HG02981 (cell line): ENCODE data around the gene FAM118A.
"Not testable (repeated sequence)": the region's sequence is repeated elsewhere in the genome, so short reads cannot be mapped to it uniquely, and the experiment has no call there.

Experiments used
- ATAC-seq: cut with Tn5 transposase; IDR thresholded peaks from one replicate; pipeline ENCODE4 v1.9.1; 2021; ENCODE audit warnings: mild to moderate bottlenecking, moderate library complexity; ENCODE audit not compliant: unreplicated experiment

The FAM118A gene

DNA sequence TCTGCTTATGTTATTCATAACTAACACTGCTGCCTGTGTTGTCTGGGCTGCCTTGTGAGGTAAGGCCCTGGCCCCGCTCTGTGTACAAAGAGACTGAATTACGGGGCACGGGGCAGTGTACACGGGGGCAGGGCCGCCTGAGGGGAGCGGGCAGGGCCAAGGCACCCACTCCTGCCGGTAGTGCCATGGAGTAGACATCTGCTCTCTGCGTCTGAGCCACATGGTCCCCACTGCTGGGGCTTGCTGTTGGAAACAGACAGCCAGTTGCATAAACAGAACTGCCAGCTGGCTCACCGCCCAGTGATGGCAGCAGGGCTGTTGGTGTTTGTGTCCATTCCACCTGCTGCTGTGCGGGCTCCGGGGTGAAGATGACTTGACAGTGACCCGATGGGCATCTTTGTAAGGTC is 19.8 kb downstream of the FAM118A start:
- ATAC-seq, result no peak

DNA sequence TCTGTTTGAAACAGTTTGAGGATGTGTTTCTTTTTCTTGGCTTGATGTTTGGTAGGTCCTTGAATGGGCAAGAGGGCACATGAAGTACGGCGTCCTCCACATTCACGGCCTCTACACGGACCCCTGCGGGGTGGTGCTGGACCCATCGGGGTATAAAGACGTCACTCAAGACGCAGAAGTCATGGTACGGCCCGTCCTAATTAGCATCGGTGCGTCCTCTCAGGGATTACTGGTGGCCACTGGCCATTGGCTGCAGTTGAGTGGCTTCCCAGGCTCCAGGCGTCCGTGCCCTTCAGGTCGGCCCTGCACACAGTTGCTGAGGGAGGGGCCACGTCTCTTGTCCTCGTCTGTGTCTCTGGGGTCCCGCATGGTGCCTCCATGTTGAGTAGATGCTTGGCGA is 20.8 kb downstream of the FAM118A start:
- ATAC-seq, result no peak

DNA sequence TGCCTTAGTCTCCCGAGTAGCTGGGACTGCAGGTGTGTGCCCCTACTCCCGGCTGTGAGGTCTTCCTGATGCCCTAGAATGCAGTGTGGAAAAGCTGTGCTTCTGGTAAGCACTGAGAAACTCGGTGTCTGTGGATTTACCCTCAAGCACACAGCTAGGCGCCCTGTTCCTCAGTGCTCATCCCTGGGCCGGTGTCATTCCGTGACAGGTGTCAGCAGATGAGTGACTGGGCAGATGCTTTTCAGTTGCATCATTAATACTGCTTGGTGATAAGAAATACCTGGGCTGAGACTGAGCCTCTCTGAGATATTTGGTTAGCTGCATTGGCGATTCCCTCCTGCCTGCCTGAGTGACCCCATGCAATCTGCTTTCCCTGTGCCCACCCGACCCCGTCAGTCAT is 21.8 kb downstream of the FAM118A start:
- no peak for ATAC-seq

DNA sequence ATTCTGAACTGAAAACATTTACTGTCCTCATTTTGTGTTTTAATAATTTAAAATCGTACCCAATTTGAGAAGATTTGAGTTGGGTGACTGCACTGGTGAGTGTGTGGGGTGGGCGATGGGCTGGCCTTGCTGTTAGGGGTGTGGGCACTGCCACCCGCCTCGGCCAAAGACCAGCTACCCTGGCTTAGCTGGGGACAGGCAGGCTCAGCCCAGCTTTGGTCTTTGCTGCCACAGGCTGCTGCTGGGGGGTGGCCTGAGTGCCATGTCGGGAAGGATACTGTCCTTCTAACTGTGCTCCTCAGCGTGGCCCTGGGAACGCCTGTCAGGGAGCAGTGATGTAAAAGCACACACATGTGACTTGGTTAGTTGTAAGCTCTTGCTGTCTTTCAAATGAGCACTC is 22.3 kb downstream of the FAM118A start:
- ATAC-seq, result no peak

DNA sequence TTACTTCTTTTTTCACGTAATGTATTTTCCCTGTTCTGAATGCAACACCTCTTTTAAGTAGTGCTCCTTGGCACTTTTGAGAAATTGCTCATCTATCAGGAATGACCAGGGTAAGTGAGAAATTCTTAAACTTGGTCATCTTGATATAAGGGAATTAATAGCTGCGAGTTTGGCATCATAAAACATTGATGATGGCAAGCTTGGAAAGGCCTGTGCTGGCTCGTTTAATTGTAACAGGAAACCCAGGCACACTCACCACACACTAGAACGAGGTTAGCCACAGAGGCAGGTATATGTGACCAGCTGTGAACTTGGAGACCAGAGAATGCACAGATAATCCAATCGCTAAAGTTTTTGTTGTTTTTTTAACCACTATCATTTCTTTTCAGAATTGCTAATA is 24.3 kb downstream of the FAM118A start:
- ATAC-seq, result no peak

DNA sequence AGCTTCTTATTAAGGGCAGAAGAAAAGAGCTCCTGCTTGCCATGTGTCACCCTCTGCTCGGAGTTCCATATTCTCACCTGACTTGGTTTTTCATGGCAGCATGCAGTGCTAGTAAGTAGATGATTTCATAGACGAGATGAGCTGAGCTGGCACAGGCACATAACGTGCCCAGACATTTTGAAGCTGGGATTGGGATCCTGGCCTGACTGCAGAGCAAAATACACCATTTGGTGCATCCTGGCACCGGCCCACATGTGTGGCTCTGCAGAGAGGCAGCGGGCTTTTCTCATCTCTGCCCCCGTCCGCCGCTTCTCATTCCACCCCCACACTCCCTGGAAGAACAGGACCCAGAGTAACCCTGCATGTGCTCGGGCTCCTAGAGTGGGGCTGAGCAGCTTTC is 24.8 kb downstream of the FAM118A start:
- ATAC-seq, result no peak

DNA sequence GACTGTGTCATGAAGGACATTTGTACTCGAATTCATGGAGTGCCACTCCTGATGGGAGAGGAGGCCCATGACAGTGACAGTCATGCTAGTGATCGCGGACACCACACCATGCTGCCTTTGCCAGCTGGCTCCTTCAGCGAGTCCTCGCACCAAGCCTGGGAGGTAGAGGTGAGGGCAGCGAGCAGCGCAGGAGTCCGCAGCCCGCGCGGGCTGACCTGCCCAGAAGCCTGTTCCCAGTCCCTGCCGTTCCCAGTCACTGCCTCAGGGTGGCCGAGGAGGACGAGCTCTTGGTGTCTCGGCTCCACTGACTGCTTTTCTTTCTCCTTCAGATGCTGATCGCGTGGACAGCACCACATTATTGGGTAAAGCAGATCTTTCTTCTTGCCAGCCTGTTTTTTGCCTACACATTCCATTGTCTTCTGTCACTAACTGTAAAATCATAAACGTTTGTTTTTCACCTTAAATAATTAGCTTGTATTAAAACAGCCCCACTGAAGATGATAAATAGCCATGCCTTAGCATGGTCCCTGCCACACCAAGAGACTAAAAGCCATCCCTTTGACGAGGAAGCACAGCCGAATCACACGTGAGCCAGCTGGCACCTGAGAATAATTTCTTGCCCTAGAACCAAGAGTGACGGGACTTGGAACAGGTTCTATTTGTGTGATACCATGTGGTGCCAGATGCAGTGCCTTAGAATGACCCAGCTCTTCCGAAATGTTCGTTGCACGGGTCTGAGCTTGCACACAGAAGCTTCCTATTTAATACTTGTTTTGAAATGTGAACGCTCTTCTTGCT is 25.5 kb downstream of the FAM118A start:
- ATAC-seq, result no peak

DNA sequence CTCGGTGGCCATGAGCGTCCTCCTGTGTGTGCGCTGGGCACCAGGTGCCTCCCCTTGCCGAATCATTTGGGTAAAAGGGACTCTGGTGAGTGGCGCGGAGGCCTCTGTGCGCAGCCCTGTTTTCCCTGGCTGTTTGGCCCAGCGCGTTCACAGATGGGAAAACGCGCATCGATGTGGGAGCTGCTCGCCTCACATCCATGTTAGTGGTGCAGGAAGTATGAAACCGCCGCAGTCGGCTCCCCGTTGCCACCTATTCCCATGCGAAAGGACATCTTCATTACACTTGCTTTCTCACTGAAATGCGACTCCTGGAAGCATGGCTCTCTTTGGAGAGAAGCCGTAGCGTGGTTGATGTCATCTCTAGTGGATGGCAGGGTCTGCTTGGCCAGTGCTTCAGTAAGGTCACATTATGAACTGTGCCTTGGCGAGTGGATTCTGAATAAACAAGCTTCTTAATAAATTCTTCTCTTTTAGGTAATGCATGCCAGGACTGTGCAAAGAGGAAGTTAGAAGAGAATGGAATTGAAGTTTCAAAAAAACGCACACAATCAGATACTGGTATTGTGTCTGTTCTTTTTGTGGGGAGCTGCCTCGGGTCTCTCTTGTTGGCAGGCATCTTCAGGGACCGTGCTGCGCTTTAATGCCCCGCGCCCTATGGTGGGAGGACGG is 26.3 kb downstream of the FAM118A start:
- ATAC-seq, result no peak

DNA sequence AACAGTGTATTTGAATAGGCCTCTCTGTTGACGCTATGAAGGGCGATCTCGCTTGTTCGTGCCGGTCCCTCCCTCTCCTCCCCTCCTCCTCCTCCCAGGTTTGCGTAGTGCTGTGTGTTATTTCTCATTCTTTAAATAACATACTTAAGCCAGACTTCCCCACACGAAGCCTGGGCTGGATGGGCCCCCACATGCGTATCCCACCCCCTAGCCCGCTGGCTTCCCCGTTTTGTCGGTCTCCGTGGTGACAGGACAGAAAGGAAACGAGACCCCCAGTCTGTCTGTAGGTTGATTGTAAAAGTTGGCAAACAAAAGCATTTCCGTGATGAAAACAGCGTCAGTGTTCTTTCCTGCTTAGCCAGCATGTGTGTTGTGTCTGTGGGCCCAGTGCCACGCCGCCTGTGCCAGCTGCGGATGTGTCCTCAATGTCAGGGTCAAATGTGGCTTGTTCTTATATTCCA is 27.3 kb downstream of the FAM118A start:
- no peak for ATAC-seq

DNA sequence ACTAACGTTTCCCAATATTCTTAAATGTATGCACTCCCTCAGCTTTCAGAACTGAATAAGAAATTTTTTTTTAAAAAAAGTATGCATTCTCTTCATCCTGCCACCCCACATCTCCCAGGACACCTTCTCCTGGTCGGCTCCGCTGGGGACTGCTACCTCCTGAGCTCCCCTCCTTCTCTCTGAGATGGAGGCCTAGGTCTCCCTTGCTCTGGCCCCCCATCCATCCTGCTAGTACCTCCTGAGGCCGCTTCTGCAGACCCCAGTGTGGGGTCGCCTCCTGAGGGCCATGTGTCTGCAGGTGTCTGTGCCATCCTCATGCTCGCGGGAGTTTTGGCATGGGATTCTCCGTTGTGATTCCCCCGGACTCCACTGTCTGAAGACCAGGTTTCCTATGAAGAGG is 27.8 kb downstream of the FAM118A start:
- no peak for ATAC-seq

DNA sequence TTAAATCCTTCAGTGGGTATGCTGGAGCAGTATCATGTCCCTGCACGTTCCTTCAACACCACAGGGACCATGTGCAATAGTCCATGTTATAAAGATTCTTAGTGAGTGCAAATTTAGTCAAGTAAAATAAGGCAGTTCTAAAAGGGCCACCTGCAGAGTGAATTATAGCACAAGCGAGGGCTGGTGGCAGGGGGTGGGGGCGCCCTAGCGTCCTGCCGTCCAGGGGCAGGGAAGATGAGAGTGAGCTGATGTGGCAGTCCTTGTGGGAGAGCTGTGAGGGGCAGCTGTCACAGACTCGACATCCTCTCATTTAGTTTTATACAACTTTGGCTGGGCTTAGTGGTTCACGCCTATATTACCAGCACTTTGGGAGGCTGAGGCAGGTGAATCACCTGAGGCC is 29.1 kb downstream of the FAM118A start:
- no peak for ATAC-seq

DNA sequence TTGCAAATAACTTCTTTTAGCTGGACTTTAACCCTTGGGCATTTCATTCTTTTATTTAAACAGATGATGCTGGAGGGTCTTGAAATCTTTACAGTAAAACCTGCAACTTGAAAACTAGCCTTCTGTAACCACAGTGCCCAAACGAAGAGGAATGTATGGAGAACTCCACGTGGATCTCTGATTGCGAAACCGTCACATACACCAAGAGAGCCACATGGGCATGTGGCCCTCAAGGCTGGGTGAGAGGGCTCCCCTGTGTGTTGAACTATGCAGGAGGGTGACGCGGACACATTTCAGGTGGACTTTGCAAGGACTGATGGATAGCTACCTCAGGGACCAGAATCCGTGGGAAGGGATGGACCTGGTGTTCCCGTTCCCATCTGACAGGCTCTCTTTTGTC is 30.6 kb downstream of the FAM118A start:
- no peak for ATAC-seq

DNA sequence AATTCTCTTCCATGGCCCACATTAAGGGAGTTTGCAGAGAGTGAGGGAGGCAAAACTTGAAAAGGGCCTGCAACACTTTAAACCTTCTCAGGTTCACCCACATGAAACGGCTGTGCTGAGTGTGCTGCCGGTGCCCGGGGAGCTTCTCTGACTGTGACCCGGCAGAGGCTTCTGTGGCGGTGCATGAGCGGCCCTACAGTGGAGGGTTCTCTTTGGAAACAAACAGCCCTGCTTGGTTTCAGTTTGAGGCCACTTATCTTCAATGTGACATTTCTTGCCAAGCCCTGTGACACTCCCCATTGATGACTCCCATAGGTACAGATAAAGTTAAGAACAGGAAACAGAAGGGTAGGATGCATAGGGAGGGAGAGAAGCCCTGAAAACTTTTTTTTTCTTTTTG is 31.8 kb downstream of the FAM118A start:
- ATAC-seq, result no peak

DNA sequence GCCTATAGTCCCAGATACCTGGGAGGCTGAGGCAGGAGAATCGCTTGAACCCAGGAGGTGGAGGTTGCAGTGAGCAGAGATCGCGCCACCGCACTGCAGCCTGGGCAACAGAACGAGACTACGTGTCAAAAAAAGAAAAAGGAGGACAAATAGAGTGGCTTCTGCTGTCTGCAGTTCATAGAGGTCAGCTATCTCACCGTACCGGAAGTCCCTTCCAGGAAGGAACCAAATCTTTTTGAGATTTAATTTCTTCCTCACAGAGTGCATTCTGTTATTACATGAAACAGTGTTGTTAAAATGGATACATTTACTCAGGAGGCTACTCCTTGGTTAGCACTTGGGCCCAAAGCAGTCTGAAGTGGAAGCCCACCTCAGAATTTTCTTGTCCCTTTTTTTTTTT is 33.4 kb downstream of the FAM118A start:
- ATAC-seq, result no peak

DNA sequence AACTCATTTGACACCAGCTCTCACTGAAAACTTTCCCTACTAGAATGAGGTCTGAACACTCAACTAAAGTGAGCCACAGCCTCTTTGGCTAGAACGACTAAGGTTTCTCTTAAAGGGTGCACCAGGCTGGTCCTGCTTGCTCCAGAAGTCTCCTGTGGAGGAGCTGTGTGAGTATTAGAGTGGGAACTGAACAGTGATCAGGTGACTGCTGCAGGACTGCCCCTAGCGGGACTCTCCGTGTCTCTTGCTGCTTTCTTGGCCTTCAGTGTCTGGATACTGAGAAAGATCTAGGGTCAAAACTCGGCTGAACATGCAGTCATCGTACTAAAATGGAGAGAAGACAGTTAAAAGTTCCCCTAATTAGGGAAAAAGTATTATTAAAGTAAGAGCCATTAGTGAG is 34.6 kb downstream of the FAM118A start:
- ATAC-seq, result no peak

DNA sequence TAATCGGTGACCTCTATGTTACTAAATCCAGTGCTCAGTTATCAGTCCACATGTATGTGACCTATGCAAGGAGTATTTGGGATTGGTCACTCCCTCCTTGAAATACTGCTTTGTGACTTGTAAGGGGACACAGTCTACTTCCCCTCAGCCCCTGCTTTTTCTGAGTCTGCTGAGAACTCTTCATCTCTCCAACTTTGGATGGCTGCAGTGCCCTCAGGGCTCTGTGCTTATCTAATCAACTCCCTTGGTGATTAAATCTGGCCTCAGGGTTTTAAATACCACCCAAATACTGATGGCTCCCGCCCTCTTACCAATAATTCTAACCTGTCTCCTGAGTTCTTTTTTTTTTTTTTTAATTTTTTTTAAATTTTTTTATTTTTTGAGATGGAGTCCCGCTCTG is 40.2 kb downstream of the FAM118A start:
- ATAC-seq, result no peak

DNA sequence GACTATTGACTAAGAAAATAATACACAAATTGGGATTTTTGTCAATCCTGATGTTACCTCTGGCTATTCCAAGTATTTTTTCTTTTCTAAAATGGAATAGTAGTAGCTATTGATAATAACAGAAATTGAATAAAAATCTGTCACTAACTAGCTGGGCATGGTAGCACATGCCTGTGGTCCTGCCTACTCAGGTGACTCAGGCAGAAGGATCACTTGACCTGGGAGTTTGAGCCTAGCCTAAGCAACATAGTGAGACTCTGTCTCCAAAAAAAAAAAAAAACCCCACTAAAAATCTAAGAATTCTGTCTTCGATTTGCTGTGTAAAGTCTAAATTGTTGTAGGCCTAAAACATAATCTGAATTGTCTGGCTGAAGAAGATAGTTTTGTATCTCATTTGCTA is 42.2 kb downstream of the FAM118A start:
- ATAC-seq, result no peak

DNA sequence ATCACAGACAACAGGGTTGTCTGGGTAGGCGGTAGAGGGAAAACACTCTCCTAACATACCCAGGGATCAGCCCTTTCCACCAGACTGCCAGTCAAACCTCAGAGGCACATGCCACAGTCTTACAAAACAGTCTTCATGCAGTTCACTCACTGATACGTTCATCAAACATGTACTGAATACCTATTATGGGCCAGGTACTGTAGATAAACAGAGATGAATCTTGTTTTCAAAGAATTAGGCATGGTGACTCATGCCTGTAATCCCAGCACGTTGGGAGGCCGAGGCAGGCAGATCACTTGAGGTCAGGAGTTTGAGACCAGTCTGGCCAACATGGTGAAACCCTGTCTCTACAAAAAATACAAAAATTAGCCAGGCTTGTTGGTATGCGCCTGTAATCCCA is 43.0 kb downstream of the FAM118A start:
- ATAC-seq, result not testable (repeated sequence)

DNA sequence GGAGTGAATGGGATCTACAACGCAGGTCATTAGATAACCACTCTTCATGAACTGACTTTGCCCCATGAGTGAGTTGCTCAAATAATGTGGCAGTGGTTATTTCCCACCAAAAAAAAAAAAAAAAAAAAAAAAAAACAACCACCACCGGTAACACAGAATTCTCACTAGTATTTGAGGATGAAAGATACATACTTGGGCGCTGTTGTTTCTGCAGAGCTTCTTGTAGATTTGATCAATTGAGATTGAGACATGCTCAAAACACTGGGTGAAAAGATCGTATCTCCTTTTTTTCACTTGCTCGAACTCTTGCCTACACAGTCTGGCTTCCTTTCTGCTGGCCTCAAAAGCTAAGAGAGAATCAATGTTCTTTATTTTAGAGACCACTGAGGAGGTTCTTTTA is 44.1 kb downstream of the FAM118A start:
- ATAC-seq, result no peak

DNA sequence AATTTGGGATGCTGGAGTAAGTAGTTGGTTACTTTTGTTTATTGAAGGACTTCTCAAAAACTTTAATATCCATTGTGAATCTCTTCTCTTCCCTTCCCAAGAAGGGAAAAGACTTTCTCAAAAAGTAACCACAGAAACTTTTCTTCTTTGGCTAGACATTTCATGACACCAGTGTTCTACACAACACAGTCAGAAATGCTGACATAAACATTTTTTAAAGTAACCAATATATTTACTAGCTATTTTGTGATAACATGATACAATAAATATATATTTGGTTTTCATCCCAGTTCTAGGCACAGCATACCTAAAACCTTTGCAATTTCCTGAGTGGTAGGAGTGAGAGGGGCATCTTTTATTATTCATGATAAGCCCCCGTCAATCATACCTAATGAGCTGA is 47.8 kb downstream of the FAM118A start:
- ATAC-seq, result no peak

DNA sequence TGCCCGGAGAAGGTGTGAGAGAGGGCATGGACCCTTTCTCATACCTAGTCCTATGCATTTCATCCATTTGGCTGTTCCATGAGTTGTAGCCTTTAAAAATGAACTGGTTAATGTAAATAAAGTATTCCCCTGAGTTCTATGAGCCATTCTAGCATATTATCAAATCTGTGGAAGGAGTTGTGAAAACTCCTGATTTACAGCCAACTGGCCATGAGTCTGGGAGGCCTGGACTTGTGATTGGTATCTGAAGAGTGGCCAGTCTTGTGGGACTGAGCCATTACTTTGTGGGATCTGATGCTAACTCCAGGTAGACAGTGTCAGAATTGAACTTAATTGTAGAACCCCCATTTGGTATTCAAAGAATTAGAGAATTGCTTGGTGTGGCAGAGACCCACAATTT is 48.4 kb downstream of the FAM118A start:
- ATAC-seq, result no peak

DNA sequence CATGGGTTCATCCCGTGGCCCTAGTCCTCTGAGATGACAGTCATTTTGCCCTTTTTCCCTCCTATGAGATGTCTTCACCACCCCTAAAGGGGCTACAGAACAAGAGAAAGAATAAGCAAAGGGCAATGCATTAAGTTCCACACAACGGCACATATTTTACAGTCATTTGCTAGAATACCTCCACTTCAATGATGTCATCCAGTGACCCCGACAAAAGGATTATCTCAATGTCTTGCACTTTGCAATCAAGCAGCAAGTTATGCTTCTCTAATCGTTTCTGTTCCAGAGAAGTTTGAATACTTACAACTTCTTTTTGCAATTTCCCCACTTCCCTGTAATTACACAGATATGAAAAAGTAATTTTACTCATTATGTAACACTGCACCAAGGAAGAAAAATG is 49.9 kb downstream of the FAM118A start:
- ATAC-seq, result no peak

DNA sequence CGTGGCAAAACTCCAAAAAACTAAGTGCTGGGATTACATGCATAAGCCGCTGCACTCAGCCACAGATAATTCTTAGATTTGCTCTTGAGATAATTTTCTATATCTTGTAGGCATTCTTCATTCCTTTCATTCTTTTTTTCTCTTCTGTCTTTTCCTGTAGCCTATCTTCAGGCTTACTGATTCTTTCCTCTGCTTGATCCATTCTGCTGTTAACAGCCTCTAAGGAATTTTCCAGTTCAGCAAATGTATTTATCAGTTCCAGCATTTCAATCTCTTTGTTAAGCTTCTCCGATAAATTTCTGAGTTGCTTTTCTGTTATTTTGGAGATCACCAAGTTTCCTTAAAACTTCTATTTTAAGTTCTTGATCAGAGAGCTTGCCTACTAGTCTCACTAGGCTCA is 57.0 kb downstream of the FAM118A start:
- ATAC-seq, result no peak
